ENCODE measurements around the gene POU6F2.

The POU6F2 gene

GRCh38 chr7:39199006-39199405 lies 221.3 kb downstream of the POU6F2 start:
- no peak for DNase-seq

GRCh38 chr7:39199951-39200350 lies 222.2 kb downstream of the POU6F2 start:
- DNase-seq, result no peak

DNA sequence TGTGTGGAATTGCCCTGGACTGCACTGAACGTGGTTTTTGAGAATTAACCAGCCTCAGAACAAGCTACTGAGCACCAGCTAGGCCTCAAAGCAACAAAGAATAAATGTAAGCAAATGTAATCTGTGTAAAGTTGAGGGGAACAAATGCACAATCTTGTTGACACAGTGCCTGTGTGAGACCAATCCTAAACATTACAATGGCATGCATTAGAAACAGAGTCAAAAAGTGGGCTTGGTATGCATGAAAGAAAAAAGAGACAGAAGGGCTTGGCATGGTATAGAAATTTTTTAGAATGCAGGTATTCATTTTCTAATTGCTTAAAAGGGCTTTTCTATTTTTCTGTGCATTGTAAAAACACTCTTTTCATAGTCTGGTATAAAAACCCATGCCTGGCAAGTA lies 224.3 kb downstream of the POU6F2 start:
- DNase-seq, result no peak

GRCh38 chr7:39210362-39210761 lies 232.7 kb downstream of the POU6F2 start:
- no peak for DNase-seq

GRCh38 chr7:39211581-39211980 lies 233.9 kb downstream of the POU6F2 start:
- no peak for DNase-seq

GRCh38 chr7:39212876-39213275 lies 235.2 kb downstream of the POU6F2 start:
- no peak for DNase-seq

DNA sequence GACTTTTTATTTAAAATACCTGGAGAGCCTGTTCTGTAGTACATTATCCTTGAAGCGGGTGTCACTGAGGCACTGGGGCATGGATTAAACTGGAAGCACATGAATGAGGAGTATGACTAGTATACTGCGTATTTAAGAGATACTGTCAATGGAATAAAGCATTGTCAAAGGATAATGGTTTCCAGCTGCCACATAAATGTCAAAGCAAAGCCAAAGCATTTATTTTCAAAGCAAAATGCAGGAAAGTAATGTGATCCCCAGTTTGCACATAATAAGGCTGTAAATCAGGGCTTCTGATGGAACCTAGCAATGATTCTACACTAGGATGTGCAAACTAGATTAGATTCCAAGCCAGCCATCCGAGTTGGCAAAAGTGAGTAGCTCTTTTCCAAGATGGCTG lies 240.1 kb downstream of the POU6F2 start:
- no peak for DNase-seq

- DNase-seq, result no peak
Measured at GRCh38 chr7:39219869-39220268, 242.2 kb downstream of the POU6F2 start.

GRCh38 chr7:39221901-39222300 lies 244.2 kb downstream of the POU6F2 start:
- DNase-seq, result no peak

DNA sequence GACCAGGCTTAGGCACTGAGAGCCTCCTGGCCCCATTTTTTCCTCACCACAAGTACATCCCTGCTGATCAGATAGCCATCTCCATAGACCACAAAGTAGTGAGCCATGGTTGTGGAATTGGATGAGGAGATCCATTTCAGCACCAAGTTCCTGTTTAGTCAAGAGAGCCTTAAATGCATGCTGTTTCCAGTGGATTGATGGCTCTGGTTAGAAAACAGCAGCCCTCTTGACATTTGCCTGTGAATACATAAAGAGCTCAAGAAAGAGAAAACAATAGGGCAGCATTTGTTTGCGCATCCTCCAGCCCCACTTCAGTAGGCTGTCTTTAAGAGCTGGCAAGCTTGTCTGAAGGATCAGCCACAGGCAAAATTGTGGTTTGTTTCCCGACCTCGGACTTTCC lies 251.2 kb downstream of the POU6F2 start:
- no peak for DNase-seq

- no peak for DNase-seq
Measured at GRCh38 chr7:39233851-39234529, 256.3 kb downstream of the POU6F2 start.

GRCh38 chr7:39238234-39238869 lies 260.6 kb downstream of the POU6F2 start:
- DNase-seq, result no peak

- no peak for DNase-seq
Measured at GRCh38 chr7:39240864-39241263, 263.2 kb downstream of the POU6F2 start.

DNA sequence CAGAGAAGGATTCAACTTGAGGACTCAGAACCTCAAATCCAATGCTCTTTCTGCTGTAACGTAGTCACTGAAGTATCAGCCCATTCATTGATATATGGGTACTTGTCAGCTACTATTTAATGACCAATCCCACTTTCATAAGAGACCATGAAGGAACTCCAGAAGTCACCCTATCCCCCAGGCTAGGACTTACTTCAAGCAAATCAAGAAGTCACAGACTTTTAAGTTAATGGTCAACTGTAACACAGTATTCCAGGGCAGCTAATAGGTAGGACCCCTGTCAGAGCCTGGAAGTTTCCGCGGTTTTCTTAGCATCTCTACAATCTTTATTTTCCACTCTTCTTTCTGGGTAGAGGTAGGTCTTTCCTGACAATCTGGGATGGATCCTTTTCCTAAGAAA lies 269.9 kb downstream of the POU6F2 start:
- no peak for DNase-seq

DNA sequence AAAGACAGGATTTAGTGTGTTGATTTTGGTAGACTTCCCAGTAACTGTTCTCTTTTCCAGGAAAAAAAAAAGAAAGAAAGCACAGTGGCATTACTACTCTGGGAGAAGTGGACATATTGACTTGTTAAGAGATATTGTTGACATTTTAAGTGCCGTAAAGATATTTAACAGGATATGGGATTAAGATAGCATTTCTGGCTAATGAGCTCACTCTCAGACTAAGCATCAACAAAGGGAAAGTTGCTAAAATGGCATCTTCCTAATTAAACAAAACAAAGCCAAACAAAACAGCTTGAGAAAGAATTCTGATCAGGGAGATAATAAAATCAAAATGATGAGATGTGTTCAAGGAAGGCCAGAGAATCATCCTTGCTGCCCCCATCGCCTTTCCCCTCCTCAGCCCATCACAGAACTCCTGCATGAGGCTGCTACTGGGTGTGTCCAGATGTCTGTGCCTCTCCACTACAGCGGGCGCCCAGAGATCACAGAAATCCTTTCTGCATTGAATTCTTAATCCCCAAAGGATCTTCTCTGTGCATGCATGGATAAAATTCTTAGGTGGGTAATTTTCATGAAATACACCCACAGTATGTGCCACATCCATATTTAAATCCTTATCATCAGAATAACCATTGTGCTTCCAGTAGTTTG lies 270.5 kb downstream of the POU6F2 start:
- no peak for DNase-seq

DNA sequence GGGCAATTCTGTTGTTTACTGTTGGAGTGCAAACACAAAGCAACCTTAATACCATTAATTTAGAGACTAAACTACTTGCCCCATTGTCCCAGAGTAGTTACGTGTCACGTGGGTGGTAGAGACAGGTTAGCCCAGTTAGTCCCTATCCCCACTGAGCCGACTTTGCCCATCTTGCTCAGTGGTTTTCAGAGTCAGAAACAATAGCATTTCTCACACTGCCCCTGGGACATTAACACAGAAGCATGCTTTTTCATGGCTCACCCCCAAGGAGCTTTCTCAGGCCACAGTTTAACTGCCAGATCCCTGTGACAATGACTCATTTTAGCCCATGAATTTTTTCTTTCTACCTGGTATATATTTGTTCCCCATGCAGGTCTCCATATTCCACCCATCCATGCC lies 271.0 kb downstream of the POU6F2 start:
- peak; percentile 4 for DNase-seq

DNA sequence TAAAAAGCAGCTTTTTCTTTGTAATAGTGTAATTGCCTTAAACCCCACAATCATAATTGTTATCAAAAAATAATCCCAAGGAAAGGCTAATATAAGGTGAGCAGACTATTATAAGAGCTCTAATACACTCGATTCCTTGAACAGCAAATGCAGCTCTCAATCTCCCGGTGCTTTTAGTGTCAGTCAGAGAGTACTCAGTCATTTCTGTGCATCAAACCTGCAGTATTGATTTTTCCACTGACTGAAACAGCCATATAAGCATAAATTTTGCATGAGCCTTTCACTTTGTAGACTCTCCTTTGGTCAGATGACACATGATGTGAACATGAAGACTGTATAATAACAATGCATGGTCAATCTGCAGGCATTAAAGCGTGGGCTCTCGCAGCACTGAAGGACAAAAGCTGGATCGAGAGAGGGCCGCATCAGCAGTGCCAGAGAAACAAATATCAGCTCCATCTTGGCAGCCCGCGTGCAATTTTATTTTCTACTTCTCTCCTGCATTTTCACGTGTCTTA lies 272.0 kb downstream of the POU6F2 start:
- DNase-seq, result no peak

DNA sequence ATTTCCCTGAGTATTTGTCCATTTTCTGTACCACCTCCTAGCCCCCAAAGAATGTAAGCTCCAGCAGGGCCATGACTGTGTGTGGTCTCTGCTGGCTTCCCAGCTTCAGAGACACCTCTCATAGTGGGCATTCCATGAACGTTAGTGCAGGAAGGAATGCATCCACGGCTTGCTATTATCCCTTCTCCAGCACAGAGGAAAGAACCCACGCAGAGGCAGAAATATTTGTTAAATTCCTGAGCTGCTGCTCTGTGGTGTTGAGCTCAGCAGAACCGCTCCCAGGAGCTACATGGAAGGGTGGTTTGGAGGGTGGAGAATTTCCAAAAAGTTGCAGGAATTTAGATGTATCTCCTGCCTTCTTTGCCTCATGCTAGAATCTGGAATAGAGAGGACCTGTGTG lies 275.2 kb downstream of the POU6F2 start:
- no peak for DNase-seq

DNA sequence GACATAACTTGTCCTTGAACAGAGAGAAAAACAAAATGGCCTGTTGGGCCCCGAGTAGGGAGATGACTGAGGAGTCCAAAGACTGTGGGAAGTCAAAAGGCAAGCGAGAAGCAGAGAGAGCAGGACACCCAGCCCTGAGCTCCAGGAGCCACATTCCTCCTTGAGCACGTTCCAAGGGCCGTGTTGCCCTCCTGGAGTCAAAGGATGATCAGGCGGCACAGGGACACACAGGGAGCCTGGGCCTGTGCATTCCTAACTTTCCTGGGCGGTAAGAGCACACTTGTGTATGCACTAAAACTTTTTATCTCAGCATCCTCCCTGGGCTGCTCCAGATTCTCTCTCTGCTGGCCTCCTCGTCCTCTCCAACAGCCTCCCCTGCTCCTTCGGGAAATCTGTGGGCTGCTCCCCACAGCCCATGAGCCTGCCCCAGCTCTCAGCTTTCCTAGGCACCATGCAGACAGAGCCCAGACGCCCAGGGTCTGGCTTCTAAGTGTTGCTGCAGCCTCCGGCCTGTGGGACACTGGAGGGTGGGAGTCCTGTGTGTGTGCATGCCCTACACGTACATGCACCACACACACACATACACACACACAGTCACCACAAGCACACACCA lies 281.8 kb downstream of the POU6F2 start:
- DNase-seq, result no peak

GRCh38 chr7:39260279-39260844 lies 282.7 kb downstream of the POU6F2 start:
- no peak for DNase-seq

- no peak for DNase-seq
Measured at GRCh38 chr7:39261771-39262170, 284.1 kb downstream of the POU6F2 start.

DNA sequence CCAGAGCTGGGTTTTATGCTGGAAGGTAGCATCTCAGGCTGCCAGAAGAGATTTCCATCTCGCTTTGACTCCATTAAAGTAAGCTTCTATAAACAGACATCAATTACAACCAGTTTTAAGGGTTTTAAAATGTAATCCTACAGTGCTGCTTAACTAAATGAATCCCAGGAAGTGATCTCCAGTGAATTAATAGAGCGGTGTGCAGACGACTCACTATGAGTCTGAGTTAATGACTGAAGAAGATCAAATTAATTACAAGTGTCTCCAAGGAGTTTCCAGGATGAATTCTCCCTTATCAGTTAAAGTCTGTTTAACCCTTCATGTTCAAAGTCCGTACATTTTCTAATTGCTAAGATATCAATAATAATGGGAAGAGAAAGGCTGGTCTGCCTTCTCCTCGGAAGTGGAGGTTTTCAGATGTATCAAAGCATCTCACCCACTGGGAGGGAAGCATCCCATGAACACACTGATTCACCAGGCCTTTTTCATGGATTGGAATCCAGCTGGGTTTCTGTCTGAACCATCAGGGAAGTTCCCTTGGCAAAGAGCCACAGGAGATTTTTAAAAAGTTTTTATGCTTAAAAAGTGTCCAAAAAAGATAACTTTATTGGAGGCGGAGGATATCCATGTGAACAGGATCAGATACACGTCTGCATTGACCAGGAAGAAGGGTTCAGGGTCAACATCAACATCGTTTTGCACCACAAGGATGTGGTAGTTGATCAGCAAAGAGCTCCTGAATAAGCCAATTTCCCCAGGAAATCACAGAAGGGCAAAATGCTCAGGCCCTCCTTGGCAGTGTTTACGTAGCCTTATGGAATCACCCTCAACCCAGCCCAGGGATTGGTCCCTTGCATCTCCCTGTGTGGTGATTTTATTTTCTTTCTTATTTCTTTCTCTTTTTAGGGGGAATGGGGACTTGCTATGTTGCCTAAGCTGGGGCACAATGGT lies 288.2 kb downstream of the POU6F2 start:
- no peak for DNase-seq
